Measurements from ENCODE around the gene CLDN3.
A peak's percentile ranks its signal among the peaks of the same experiment; 100 is the strongest.
"Not testable (repeated sequence)": the region's sequence is repeated elsewhere in the genome, so short reads cannot be mapped to it uniquely, and the experiment has no call there.

The CLDN3 gene

GRCh38 chr7:73735528-73735905 is 34.6 kb downstream of the CLDN3 start:
- no peak overlapping the region for H3K27ac Mint-ChIP-seq
- H3K4me3 Mint-ChIP-seq = no peak overlapping the region
- no peaks in the 10 kb centered on the region for H3K9me3 Mint-ChIP-seq
- no peak for DNase-seq
- peaks cover 30% of the 10 kb centered on the region for H3K36me3 Mint-ChIP-seq (ENCODE audit: low read depth)
- H3K27me3 Mint-ChIP-seq = no peaks in the 10 kb centered on the region
- H3K4me1 Mint-ChIP-seq (ENCODE audit: low read depth) = peaks cover 23% of the 10 kb centered on the region

DNA sequence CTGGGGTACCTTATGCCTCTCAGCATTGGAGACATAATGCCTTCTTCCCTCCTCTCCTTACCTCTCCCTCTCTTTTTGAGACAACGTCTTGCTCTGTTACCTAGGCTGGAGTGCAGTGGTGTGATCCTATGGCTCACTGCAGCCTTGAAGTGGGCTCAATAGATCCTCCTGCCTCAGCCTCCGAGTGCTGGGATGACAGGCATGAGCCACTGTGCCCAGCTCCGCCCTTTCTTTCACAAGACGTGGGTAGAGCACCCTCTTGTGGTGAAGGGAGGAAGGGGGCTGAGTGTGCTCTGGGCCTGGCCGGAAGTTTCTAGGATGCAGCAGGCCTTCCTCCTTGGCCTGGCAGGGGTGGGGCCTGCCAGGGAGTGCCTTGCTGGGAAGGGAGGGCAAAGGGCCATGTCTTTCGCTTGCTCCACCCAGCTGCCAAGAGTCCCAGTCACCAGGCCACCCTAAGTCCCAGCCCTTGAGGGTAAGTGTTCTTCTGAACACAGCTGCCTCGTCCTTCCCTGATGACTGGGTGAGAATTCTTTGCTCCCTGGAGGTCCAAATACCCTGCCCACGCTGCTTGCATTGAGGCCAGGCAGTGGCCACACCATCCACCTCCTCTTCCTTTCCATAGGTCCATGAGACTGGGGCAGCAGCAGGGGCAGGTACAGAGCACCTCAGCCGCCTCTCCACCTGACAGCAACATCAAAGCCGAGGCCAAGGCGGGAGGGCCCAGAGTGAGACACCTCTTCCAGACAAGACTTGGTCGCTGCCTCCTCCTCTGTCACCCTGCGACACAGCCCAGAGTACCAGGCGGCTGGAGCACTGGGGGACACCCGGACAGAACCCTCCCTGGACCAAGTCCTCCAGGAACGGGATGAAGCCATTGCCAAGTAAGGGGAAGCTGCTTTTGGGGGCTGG is 35.2 kb downstream of the CLDN3 start:
- Mint-ChIP-seq H3K27ac (peak overlapping the region; percentile 73), H3K27me3 (no peaks in the 10 kb centered on the region), H3K4me1 (ENCODE audit: low read depth) (peaks cover 23% of the 10 kb centered on the region), H3K9me3 (no peaks in the 10 kb centered on the region), H3K36me3 (ENCODE audit: low read depth) (peaks cover 30% of the 10 kb centered on the region), H3K4me3 (no peak overlapping the region)
- DNase-seq = peak; percentile 86

GRCh38 chr7:73732397-73732796 is 37.7 kb downstream of the CLDN3 start:
- Mint-ChIP-seq H3K27ac (no peak overlapping the region), H3K4me3 (no peak overlapping the region), H3K36me3 (ENCODE audit: low read depth) (peaks cover 22% of the 10 kb centered on the region), H3K9me3 (no peaks in the 10 kb centered on the region), H3K4me1 (ENCODE audit: low read depth) (peaks cover 13% of the 10 kb centered on the region), H3K27me3 (peaks cover 7% of the 10 kb centered on the region)
- DNase-seq = no peak

GRCh38 chr7:73730485-73730884 is 39.6 kb downstream of the CLDN3 start:
- DNase-seq = no peak
- Mint-ChIP-seq H3K27ac (no peak overlapping the region), H3K27me3 (peaks cover 7% of the 10 kb centered on the region), H3K4me1 (ENCODE audit: low read depth) (peaks cover 8% of the 10 kb centered on the region), H3K9me3 (no peaks in the 10 kb centered on the region), H3K4me3 (no peak overlapping the region), H3K36me3 (ENCODE audit: low read depth) (peaks cover 6% of the 10 kb centered on the region)

DNA sequence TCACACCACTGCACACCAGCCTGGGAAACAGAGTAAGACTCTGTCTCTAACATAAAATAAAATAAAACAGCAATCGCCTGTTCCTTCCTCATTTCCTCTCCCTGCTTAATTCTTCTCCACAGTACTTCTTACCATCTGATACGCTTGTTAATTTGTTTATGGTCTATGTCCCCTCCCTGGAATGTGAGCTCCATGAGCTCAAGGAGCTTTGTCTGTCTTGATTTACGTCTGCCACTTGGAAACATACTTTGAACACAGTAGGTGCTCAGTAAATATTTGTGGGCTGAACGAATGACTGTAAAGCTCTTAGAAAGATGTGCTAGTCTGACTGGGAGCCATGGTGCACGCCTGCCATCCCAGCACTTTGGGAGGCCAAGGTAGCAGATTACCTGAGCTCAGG is 41.5 kb downstream of the CLDN3 start:
- no peak overlapping the region for H3K27ac Mint-ChIP-seq
- peaks cover 7% of the 10 kb centered on the region for H3K27me3 Mint-ChIP-seq
- no peaks in the 10 kb centered on the region for H3K36me3 Mint-ChIP-seq (ENCODE audit: low read depth)
- H3K4me3 Mint-ChIP-seq = no peak overlapping the region
- no peaks in the 10 kb centered on the region for H3K4me1 Mint-ChIP-seq (ENCODE audit: low read depth)
- DNase-seq = no peak
- H3K9me3 Mint-ChIP-seq = no peaks in the 10 kb centered on the region

DNA sequence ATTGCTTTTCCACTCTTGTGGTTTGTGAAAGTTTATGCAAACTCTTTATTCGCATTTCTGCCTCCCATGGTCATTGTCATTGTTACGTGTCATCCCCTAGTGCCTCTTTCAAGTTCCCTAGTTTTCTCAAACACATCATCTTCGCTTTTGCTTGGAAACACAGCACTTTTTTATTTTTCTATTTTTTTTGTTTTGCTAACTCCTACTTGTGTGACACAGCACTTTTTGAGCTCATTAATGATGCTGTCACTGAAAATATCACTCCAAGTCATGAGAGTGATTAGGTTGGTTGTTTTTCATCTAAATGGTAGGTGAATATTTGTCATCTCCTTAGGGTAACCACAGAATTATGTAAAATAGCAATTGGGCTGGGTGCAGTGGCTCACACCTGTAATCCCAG is 42.1 kb downstream of the CLDN3 start:
- Mint-ChIP-seq H3K27me3 (peaks cover 7% of the 10 kb centered on the region), H3K36me3 (ENCODE audit: low read depth) (no peaks in the 10 kb centered on the region), H3K27ac (no peak overlapping the region), H3K4me1 (ENCODE audit: low read depth) (no peaks in the 10 kb centered on the region), H3K4me3 (no peak overlapping the region), H3K9me3 (no peaks in the 10 kb centered on the region)
- no peak for DNase-seq

DNA sequence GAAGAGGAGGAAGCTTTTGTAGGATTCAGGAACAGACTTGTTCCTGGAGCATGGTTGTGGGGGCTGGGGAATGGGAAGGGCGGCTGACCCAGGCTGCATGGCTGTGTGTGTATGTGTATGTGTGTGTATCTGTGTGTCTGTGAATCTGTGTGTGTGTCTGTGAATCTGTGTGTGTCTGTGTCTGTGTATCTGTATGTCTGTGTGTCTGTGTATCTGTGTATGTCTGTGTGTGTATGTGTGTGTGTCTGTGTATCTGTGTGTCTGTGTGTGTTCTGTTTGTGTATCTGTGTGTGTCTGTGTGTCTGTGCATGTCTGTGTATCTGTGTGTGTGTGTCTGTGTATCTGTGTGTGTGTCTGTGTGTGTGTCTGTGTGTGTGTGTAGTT is 44.0 kb downstream of the CLDN3 start:
- Mint-ChIP-seq H3K36me3 (ENCODE audit: low read depth) (no peaks in the 10 kb centered on the region), H3K27me3 (peaks cover 12% of the 10 kb centered on the region), H3K27ac (no peak overlapping the region), H3K4me1 (ENCODE audit: low read depth) (no peaks in the 10 kb centered on the region), H3K4me3 (no peak overlapping the region), H3K9me3 (no peaks in the 10 kb centered on the region)
- DNase-seq = no peak

DNA sequence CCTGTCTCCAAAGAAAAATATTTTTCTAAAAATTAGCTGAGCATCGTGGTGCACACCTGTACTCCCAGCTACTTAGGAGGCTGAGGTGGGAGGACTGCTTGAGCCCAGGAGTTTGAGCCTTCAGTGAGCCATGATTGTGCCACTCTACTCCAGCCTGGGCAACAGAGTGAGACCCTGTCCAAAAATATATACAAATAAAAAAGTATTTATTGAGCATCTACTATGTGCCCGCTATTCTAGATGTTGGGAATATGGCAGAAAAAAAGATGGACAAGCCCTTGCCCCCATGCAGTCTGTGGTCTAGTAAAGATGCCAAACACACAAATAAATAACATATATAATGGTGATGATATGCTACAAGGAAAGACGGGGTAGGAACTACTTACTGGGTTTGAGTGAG is 46.3 kb downstream of the CLDN3 start:
- H3K27ac Mint-ChIP-seq = no peak overlapping the region
- peaks cover 16% of the 10 kb centered on the region for H3K27me3 Mint-ChIP-seq
- H3K9me3 Mint-ChIP-seq = no peaks in the 10 kb centered on the region
- no peaks in the 10 kb centered on the region for H3K4me1 Mint-ChIP-seq (ENCODE audit: low read depth)
- DNase-seq = no peak
- no peak overlapping the region for H3K4me3 Mint-ChIP-seq
- H3K36me3 Mint-ChIP-seq (ENCODE audit: low read depth) = no peaks in the 10 kb centered on the region

- no peak for DNase-seq
- H3K9me3 Mint-ChIP-seq = no peaks in the 10 kb centered on the region
- H3K27me3 Mint-ChIP-seq = peaks cover 10% of the 10 kb centered on the region
- no peak overlapping the region for H3K27ac Mint-ChIP-seq
- H3K4me3 Mint-ChIP-seq = no peak overlapping the region
- peaks cover 9% of the 10 kb centered on the region for H3K4me1 Mint-ChIP-seq (ENCODE audit: low read depth)
- H3K36me3 Mint-ChIP-seq (ENCODE audit: low read depth) = no peaks in the 10 kb centered on the region
Measured at GRCh38 chr7:73722785-73723184, 47.3 kb downstream of the CLDN3 start.

DNA sequence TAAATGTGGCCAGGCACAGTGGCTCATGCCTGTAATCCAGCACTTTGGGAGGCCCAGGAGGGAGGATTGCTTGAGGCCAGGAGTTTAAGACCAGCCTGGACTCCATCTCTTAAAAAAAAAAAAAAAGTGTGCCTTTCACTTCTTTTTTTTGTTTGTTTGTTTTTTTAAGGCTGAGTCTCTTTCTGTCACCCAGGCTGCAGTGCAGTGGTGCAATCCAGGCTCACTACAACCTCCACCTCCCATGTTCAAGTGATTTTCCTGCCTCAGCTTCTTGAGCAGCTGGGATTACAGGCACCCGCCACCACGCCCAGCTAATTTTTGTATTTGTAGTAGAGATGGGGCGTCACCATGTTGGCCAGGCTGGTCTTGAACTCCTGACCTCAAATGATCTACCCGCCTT is 47.9 kb downstream of the CLDN3 start:
- not testable (repeated sequence) for H3K4me3 Mint-ChIP-seq; H3K27me3 Mint-ChIP-seq; DNase-seq; H3K9me3 Mint-ChIP-seq; H3K36me3 Mint-ChIP-seq (ENCODE audit: low read depth); H3K27ac Mint-ChIP-seq
- peaks cover 15% of the 10 kb centered on the region for H3K4me1 Mint-ChIP-seq (ENCODE audit: low read depth)

DNA sequence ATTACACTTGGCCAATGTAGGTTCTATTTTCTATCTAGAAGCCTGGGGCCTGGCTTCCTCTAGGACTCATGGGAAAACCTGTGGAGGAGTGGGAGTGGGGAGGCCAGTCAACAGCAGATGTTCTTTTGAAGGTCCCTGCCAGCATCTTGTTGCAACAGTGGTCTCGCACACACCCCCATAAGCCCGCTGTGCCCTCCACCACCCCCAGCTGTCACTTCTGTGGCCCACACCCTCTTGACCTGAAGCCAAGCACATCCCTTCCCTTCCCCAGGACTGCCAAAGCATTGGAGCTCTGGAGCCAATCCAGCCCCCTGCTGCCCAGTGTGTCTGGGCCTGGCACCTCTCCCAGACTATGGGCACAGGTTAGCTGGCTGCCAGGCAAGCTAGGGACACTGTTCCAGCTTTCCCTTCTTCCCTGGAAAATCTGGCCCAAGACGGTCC is 48.7 kb downstream of the CLDN3 start:
- Mint-ChIP-seq H3K4me1 (ENCODE audit: low read depth) (peaks cover 21% of the 10 kb centered on the region), H3K27ac (no peak overlapping the region), H3K36me3 (ENCODE audit: low read depth) (peaks cover 3% of the 10 kb centered on the region), H3K9me3 (no peaks in the 10 kb centered on the region), H3K27me3 (peaks cover 9% of the 10 kb centered on the region), H3K4me3 (no peak overlapping the region)
- no peak for DNase-seq

GRCh38 chr7:73720443-73720842 is 49.6 kb downstream of the CLDN3 start:
- H3K9me3 Mint-ChIP-seq, H3K27me3 Mint-ChIP-seq, DNase-seq, H3K27ac Mint-ChIP-seq: not testable (repeated sequence)
- H3K4me3 Mint-ChIP-seq = peak overlapping the region; percentile 62
- peaks cover 10% of the 10 kb centered on the region for H3K36me3 Mint-ChIP-seq (ENCODE audit: low read depth)
- peaks cover 31% of the 10 kb centered on the region for H3K4me1 Mint-ChIP-seq (ENCODE audit: low read depth)

- H3K4me1 Mint-ChIP-seq (ENCODE audit: low read depth) = peaks cover 34% of the 10 kb centered on the region
- H3K27ac Mint-ChIP-seq = peak overlapping the region; percentile 57
- DNase-seq = no peak
- H3K9me3 Mint-ChIP-seq = no peaks in the 10 kb centered on the region
- H3K36me3 Mint-ChIP-seq (ENCODE audit: low read depth) = peaks cover 11% of the 10 kb centered on the region
- H3K27me3 Mint-ChIP-seq = peaks cover 9% of the 10 kb centered on the region
- peak overlapping the region; percentile 62 for H3K4me3 Mint-ChIP-seq
Measured at GRCh38 chr7:73719806-73720169, 50.3 kb downstream of the CLDN3 start.
